Activated T-helper 1 cell treated with anti-CD3 and anti-CD28 coated beads, Interleukin-2, amount 50 U/mL, for 16 hours (primary cell): Measurements from ENCODE around the gene CAPN9.
"Not testable (repeated sequence)": the region's sequence is repeated elsewhere in the genome, so short reads cannot be mapped to it uniquely, and the experiment has no call there.

Experiments used
- DNase-seq, 2 donors: peaks; one replicate each; pipeline ENCODE4 v3.0.0-alpha.2; 2020; ENCODE audit warnings: low read depth in 1 of 2, low spot score in 1 of 2

Gene CAPN9

GRCh38 chr1:230747890-230748800 is 957 bp downstream of the CAPN9 start:
- no peak for DNase-seq

GRCh38 chr1:230749150-230749549 is 2.0 kb downstream of the CAPN9 start:
- DNase-seq, result no peak

DNA sequence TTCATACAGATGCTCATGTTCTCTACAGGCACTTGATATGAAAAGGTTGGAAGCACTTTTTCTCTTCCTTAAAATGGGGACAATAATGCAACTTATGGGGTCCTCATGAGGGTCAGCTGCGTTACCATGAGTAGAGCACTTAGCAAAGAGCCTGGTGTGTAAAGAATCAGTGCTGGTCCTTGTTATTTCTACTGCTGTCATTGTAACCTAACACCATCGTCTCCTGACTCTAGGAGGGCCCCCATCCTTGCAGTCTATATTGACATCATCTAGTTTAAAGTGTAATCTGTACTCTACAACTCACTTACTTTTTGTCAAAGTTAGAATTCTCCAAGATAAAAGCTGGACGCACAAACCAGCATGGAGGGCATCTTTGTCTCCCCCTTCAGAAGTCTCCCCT is 2.4 kb downstream of the CAPN9 start:
- DNase-seq, result no peak

DNA sequence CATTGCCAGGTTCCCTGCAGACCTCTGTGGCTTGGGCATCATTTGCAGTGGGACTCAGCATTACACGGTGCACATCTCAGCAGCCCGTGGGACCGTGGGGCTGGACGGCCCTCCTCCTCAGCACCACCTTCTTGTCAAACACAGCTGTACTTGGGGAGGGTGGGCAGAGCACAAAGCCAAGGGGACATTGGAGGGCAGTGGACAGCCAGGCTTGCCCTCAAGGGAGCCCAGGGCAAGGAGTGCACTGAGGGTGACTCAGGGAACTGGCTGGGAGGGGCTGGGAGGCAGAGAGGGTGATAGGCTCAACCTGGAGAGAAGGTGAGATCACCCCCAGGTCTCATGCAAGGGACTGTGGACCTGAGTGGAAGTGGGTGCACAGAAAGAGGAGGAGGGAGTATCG is 3.4 kb downstream of the CAPN9 start:
- no peak for DNase-seq

DNA sequence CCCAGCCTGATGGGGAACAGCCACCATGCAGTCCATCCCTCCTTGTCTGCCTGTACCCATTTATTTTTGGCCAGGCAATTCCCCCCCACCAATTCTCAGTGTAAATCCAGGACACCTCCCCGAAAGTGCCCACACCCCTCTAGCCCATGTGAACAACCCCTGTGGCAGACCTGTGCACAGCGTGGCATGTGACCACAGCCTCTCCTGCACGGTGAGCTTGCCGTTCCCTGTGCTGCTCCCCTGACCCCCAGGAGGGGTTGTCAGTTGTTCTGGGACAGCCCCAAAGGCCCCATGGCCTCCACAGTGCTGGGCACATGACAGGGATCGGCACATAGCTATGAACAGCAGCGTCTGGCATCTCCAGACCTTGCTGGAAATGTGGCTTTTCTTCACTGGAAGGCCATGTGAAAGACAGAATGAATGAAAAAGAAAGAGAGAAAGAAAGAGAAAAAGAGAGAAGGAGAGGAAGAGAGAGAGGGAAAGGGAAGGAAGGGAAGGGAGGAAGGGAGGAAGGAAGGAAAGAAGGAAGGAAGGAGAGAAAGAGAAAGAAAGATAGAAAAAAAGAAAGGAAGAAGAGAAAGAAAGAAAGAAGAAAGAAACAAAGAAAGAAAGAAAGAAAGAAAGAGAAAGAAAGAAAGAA is 3.9 kb downstream of the CAPN9 start:
- no peak for DNase-seq

GRCh38 chr1:230752407-230752806 is 5.2 kb downstream of the CAPN9 start:
- DNase-seq, result no peak

GRCh38 chr1:230753191-230753585 is 6.0 kb downstream of the CAPN9 start:
- DNase-seq, result no peak

DNA sequence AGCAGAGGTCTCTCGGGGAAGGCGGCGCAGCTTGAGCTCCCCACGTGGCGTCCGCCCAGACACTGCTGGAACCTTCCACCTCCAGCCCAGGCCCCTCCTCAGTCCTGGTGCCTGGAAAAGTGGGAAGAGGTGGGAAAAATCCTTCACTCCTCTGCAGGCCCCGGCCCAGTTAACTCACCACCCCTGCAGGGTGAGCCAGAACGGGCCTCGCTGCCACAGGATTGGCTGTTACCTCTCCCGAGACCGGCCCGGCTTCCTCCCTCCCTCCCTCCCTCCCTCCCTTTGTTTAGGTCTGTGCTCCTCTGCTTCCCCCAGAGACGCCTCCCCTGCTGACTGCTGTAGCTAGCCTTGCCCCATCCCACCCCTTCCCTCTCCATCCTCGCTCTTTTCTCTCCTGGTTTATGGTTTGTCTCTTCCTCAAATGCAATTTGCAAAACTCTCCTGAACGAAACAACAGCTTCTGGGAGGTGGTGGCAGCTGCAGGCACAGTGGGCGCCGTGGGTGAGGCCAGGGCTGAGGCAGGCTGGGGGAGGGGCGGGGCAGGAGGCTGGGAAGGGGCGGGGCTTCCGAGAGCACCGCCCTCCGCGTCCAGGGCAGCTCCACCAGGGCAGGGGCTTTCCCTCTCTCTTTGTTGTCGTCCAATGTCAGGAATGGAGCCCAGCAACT is 6.5 kb downstream of the CAPN9 start:
- no peak for DNase-seq

- DNase-seq, result no peak
Observed at GRCh38 chr1:230754796-230755195, 7.6 kb downstream of the CAPN9 start.

- DNase-seq, result no peak
Observed at GRCh38 chr1:230757856-230758708, 10.9 kb downstream of the CAPN9 start.

DNA sequence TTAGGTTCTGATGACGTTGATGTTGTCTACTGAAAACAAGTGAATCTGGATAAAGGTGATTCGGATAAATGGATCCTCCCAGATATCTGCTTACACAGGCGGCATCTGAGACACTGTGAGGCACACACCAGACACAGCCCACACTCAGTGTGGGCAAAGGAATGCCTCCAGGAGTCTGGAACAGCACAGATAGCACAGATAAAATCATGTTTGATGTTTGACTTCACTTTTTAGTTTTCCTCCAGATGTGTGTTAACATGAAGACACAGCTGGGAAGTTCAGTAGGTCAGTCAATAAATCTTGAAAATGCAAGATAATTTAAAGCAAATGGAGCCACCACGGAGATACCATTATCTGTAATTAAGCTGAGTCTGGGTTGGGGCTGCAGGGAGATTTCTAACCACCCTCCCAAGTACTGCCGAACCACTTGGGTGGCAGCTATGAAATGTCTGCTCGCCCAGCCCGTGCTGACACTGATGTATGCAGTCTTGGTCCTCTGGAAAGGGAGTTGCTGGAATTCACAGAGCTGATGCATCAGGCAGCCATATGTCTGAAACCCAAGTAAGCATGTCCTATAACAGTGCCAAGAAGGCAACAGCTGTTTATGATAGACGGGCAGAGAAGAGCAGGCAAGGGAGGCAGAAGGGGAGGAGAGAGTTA is 11.7 kb downstream of the CAPN9 start:
- DNase-seq, result no peak

GRCh38 chr1:230759369-230760065 is 12.3 kb downstream of the CAPN9 start:
- no peak for DNase-seq

DNA sequence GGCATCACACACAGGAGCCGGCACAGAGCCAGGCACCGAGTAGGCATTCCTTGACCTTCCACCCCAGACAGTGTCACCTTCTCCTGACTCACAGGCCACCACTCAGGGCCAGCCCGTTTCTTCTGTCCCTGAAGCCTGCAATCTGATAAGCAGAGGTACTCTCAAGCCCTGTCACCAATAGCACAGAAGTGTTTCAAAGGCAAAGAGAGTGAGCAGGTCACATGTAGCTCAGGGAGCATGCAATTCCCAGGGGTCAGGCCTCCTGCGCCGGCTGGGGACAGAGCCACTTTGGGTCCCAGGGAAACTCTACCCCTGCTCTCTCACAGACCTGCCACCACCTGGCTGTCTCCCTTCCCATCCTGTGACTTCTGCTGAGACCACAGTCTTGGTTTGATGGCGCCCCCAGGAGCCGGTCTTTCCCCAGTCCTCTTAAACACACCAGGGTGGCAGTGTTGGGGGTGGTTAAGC is 13.2 kb downstream of the CAPN9 start:
- DNase-seq, result no peak

- DNase-seq, result no peak
Observed at GRCh38 chr1:230761443-230762167, 14.4 kb downstream of the CAPN9 start.

DNA sequence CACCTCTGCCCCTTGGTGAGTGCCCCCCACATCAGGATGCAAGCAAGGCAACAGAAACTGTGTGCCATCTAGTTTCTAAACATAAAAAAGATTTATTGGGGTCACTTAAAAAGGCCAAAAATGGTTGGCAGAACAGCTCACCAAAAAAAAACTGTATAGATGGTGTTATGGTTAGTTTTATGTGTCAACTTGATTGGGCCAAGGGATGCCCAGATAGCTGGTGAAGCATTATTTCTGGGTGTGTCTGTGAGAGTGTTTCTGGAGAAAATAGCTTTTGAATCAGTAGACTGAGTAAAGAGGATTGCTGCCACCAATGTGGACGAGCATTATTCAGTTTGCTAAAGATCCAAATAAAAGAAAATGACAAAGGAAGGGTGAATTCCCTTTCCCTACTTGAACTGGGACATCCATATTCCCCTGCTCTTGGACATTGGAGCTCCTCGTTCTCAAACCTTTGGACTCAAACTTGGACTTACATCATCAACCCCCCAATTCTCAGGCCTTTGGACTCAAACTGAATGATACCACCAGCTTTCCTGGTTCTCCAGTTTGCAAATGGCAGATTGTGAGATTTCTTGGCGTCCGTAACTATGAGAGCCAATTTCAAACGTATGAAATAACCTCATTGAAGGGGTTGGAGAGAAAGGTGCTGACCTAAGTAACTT is 16.9 kb downstream of the CAPN9 start:
- DNase-seq, result no peak

- no peak for DNase-seq
Observed at GRCh38 chr1:230766318-230766717, 19.1 kb downstream of the CAPN9 start.

- not testable (repeated sequence) for DNase-seq
Observed at GRCh38 chr1:230767859-230768612, 20.8 kb downstream of the CAPN9 start.
